Measurements from ENCODE around the gene GRK5. TPM values are rescaled to one million over a fixed set of nuclear protein-coding genes. Genes with fewer than 3 reads are reported as not detected.

GRK5 gene
- total RNA-seq, 1 donor from 2014 or later, result 77.6 TPM

GRCh38 chr10:119305860-119306513 is 98.6 kb downstream of the GRK5 start:
- Mint-ChIP-seq H3K4me1 (ENCODE audit: low read depth, unreplicated experiment) (peaks cover 29% of the 10 kb centered on the region), H3K27ac (ENCODE audit: unreplicated experiment) (no peak overlapping the region), H3K27me3 (ENCODE audit: unreplicated experiment) (peaks cover 18% of the 10 kb centered on the region), H3K36me3 (ENCODE audit: unreplicated experiment) (no peaks in the 10 kb centered on the region), H3K9me3 (ENCODE audit: unreplicated experiment) (peaks cover 2% of the 10 kb centered on the region), H3K4me3 (ENCODE audit: unreplicated experiment) (no peak overlapping the region)
- DNase-seq, result no peak
- no peak for TF ChIP-seq CTCF (IDR thresholded peaks at IDR 0.05; ENCODE audit: partially characterized antibody, unreplicated experiment)

GRCh38 chr10:119306514-119306951 is 99.2 kb downstream of the GRK5 start:
- TF ChIP-seq CTCF (IDR thresholded peaks at IDR 0.05; ENCODE audit: partially characterized antibody, unreplicated experiment), result no peak
- H3K4me1 Mint-ChIP-seq (ENCODE audit: low read depth, unreplicated experiment), result peaks cover 30% of the 10 kb centered on the region
- peaks cover 2% of the 10 kb centered on the region for H3K9me3 Mint-ChIP-seq (ENCODE audit: unreplicated experiment)
- H3K27me3 Mint-ChIP-seq (ENCODE audit: unreplicated experiment), result peaks cover 21% of the 10 kb centered on the region
- no peak for DNase-seq
- no peak overlapping the region for H3K4me3 Mint-ChIP-seq (ENCODE audit: unreplicated experiment)
- no peak overlapping the region for H3K27ac Mint-ChIP-seq (ENCODE audit: unreplicated experiment)
- no peaks in the 10 kb centered on the region for H3K36me3 Mint-ChIP-seq (ENCODE audit: unreplicated experiment)

- Mint-ChIP-seq H3K4me1 (ENCODE audit: low read depth, unreplicated experiment) (peaks cover 31% of the 10 kb centered on the region), H3K4me3 (ENCODE audit: unreplicated experiment) (no peak overlapping the region), H3K27ac (ENCODE audit: unreplicated experiment) (no peak overlapping the region), H3K9me3 (ENCODE audit: unreplicated experiment) (peaks cover 2% of the 10 kb centered on the region), H3K27me3 (ENCODE audit: unreplicated experiment) (peaks cover 21% of the 10 kb centered on the region), H3K36me3 (ENCODE audit: unreplicated experiment) (no peaks in the 10 kb centered on the region)
- no peak for TF ChIP-seq CTCF (IDR thresholded peaks at IDR 0.05; ENCODE audit: partially characterized antibody, unreplicated experiment)
- no peak for DNase-seq
These were observed 99.6 kb downstream of the GRK5 start for GRCh38 chr10:119306986-119307392.

GRCh38 chr10:119308089-119308488 is 100.7 kb downstream of the GRK5 start:
- no peak for TF ChIP-seq CTCF (IDR thresholded peaks at IDR 0.05; ENCODE audit: partially characterized antibody, unreplicated experiment)
- no peak for DNase-seq
- H3K4me1 Mint-ChIP-seq (ENCODE audit: low read depth, unreplicated experiment), result peaks cover 33% of the 10 kb centered on the region
- peaks cover 29% of the 10 kb centered on the region for H3K27me3 Mint-ChIP-seq (ENCODE audit: unreplicated experiment)
- peaks cover 7% of the 10 kb centered on the region for H3K9me3 Mint-ChIP-seq (ENCODE audit: unreplicated experiment)
- no peak overlapping the region for H3K4me3 Mint-ChIP-seq (ENCODE audit: unreplicated experiment)
- no peak overlapping the region for H3K27ac Mint-ChIP-seq (ENCODE audit: unreplicated experiment)
- no peaks in the 10 kb centered on the region for H3K36me3 Mint-ChIP-seq (ENCODE audit: unreplicated experiment)

GRCh38 chr10:119308551-119309422 is 101.4 kb downstream of the GRK5 start:
- Mint-ChIP-seq H3K36me3 (ENCODE audit: unreplicated experiment) (no peaks in the 10 kb centered on the region), H3K27ac (ENCODE audit: unreplicated experiment) (no peak overlapping the region), H3K4me3 (ENCODE audit: unreplicated experiment) (no peak overlapping the region), H3K27me3 (ENCODE audit: unreplicated experiment) (peaks cover 24% of the 10 kb centered on the region), H3K9me3 (ENCODE audit: unreplicated experiment) (peaks cover 7% of the 10 kb centered on the region), H3K4me1 (ENCODE audit: low read depth, unreplicated experiment) (peaks cover 34% of the 10 kb centered on the region)
- no peak for TF ChIP-seq CTCF (IDR thresholded peaks at IDR 0.05; ENCODE audit: partially characterized antibody, unreplicated experiment)
- DNase-seq, result no peak

Data from glutamatergic neuron (in vitro differentiated cells).